ENCODE measurements around the gene NXPH4.

- TF ChIP-seq CTCF (IDR thresholded peaks at IDR 0.05 in 2 of 3, conservative IDR thresholded peaks at IDR 0.05 in 1 of 3; ENCODE audit: borderline replicate concordance in 1 of 3, insufficient read depth in 1 of 3, low read depth in 2 of 3, low read length in 2 of 3) (no peak), SRF (IDR thresholded peaks at IDR 0.05; ENCODE audit: low read depth) (no peak), EZH2phosphoT487 (IDR thresholded peaks at IDR 0.05; ENCODE audit: borderline replicate concordance) (no peak), POLR2AphosphoS5 (IDR thresholded peaks at IDR 0.05; ENCODE audit: low read depth, low read length) (no peak), POLR2A (IDR thresholded peaks at IDR 0.05; ENCODE audit: borderline replicate concordance, extremely low read depth, insufficient read depth, insufficient read length) (no peak), MAX (IDR thresholded peaks at IDR 0.05) (no peak), ATF3 (IDR thresholded peaks at IDR 0.05) (no peak), ZFX (IDR thresholded peaks at IDR 0.05) (no peak), ZNF274 (IDR thresholded peaks at IDR 0.05; ENCODE audit: low read depth, low read length) (no peak), EZH2 (IDR thresholded peaks at IDR 0.05) (no peak), CEBPB (IDR thresholded peaks at IDR 0.05; ENCODE audit: low read depth) (no peak), RAD21 (IDR thresholded peaks at IDR 0.05; ENCODE audit: low read depth) (no peak)
Measured at GRCh38 chr12:57225680-57226210, 9.2 kb downstream of the NXPH4 start.

Measured in HCT116 (cell line).